Measurements from ENCODE around the gene CCN6.

Gene CCN6

DNA sequence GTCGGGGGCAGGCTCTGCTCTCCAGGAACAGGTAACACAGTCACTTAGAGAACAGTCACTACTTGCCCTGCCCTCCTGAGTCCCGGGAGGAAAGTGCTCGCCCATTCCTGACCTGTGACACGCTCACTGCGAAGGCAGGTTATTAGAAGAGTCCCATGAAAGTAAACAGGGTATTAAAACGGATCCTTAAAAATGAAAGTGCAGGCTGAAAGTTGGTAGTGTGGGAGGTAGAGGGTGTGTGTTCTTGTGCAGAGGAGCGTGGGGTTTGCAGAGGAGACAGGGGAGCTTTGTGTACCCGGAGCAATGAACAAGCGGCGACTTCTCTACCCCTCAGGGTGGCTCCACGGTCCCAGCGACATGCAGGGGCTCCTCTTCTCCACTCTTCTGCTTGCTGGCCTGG lies at the start of gene CCN6:
CCN6 (plus strand) TSS at position 104 of the 400 bp plus-strand sequence; CDS start at position 358, 254 bp downstream.
- no peak for DNase-seq

DNA sequence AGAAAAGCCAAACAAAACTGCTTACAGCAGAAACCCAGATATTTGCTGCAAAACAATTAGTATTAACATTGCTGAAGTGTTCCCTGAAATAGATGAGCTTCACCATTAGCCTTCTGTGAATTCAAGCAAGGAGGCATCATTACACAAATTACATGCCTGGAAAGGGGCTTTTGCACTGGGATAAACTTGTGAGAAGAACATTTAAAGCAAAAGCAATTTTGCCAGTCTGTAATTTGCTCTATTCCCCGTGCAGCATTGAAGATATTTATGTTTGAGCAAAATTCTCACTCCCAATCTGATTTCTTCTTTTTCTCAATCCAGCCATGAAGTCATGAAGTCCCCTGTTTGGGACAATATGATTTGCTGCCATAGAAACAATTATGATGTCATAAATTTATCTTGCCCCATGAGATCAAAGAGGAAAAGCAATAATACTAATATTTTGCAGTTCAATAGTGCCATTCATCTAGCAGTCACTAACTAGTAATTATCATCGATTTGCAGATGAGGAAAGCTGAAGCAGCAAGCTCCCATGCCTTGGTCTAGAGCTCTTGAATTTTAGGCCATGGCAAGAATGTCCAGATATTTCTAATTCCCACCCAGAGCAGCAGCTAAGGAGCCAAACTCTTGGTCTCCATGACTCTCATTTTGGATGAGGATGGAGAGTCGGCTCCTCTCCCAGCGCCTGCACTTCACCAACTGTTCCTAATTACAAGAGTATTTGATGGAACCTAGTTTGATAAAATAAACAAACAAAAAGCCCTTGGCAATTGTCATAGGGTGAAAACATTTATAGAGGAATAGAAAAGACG lies 49.5 kb upstream of the CCN6 start:
- no peak for DNase-seq

DNA sequence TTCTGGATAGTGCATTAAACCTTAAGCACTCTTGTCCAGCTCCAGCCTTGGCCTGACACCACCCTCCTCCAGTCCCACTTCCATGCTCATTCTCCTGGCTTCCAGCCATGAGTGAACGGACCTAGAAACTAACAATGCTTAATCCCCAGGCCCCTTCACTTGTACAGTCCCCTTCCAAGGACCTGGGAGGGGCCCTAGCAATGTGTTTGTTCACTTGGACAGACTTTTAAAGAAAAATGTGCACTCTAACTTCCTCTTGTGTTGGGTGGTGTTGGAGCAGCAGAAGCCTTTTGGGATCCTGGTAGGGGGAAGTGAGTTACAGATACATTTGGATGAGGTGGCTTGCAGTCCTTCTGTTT lies 48.9 kb upstream of the CCN6 start:
- no peak for DNase-seq

DNA sequence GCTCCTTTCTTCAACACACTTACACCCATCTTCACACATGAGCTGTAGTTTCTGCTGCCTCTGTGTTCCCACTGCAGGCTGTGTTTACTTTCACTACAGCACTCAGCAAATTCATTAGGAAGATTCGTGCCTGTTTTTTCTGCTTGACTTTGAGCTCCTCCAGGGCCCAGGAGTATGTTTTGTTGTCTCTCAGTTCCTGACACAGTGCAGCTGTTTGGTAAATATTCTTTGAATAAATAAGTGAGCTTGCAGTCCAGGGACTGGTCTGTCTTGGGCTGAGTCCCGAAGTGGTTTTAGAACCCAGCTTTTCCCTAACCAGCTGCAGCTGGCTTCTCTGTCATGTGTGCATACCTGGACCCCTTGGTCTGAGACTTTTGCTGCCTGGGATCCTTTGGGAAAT lies 46.6 kb upstream of the CCN6 start:
- no peak for DNase-seq

DNA sequence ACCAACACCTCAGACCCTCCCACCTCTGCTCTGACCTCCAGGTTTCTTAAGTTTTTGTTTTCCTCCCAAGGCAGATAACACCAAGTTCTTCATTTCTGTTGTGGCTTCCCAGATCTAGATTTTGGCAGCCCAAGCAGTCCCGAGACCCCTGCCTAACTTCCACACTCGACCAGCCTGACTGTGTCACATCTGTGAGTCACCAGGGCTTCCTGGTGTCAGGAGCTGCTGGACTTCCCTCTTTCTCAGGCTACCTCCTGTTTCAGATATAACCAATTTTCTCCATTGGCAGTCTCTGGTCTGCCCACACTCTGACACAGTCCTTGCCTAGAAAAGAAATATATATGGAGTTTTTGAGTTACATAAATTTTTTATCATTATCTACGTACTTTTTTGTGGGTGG lies 46.1 kb upstream of the CCN6 start:
- no peak for DNase-seq

DNA sequence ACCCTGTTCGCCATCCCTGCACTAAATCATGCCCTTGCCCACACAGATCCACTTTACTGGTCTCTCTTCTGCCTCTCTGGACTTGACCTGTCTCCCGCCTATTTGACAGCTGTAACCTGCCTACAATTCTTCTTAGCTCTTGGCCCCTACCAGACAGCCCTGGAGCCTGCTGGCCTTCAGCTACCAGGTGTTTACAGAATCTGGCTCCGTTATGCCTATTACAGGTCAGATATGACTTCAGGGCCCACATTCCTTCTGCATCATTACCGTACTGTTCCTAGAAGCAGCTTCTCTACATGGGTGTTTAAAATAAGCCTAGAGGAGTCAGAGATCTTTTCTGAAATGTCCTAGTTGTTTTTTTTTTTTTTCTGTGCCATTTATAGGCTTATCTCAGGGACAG lies 45.4 kb upstream of the CCN6 start:
- no peak for DNase-seq

DNA sequence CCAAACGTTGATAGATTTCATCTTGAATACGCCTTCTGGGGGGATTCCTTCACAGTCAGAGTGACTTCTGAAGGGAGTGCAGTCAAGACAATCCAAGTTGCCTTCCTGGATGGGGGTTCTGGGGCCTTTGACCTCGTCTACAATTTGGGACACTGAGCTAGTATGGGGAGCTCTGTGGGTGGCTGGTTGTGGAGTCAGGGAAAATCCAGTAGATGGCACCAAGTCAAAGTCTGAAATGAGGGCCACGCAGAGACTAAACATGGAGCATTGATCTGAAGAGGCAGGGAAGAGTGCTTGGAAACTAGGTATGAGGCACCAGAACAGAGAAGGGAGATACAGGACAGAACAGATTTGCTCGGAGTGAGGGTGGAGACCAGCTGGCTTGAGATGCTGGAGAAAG lies 43.6 kb upstream of the CCN6 start:
- DNase-seq = no peak

DNA sequence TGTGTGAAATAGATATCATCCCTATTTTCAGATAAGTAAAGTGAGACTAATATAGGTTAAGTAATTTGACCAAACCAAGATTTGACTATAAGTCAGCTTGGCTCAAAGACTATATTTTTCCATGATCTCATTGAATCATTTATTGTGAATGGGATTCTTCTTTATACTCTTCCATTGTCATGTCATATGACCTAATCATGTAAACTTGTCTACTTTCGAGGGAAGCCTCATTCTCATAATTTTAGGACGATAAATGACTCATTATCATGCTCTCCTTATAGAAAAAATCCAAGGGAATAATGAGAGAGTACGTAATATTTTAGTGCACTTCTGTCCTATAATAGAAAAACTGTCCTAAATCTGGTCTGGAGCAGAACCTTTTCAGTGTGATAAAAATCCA lies 40.9 kb upstream of the CCN6 start:
- DNase-seq = no peak

DNA sequence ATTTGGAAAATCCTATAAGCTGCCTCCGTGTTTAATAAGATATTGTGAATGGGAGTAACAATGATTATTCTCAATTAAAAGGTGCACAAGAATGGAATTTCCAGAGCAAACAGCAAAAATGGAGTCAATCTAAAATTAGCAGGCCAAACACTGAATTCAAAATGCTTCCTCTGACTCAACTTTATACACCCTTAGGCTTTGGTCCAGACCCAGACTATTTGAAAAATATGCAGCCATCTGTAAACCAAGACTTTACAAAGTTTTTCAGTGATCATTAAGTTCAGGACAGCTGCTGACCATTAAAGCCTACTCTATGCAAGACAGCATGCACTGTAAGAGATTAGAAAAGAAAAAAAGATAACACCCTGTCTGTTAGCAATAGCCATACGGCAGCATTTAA lies 39.4 kb upstream of the CCN6 start:
- no peak for DNase-seq

DNA sequence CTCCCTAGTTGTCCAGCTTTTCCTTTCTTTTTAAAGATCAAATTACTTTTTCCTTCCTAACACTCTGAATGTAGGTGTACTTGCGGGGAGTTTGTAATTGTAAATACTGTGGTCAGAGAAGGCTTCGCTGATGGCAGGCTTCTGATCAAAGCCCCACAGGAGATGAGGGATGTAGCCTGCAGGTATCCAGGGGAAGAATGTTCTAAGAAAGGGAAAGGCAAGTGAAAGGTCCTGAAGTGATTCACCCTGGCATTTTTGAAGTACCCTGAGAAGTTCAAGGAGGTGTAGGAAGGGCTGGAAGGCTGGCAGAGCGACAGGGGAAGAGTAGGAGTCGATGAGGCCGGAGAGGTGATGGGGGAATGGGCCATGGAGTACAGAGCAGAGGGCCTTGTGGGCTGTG lies 38.2 kb upstream of the CCN6 start:
- DNase-seq = no peak

DNA sequence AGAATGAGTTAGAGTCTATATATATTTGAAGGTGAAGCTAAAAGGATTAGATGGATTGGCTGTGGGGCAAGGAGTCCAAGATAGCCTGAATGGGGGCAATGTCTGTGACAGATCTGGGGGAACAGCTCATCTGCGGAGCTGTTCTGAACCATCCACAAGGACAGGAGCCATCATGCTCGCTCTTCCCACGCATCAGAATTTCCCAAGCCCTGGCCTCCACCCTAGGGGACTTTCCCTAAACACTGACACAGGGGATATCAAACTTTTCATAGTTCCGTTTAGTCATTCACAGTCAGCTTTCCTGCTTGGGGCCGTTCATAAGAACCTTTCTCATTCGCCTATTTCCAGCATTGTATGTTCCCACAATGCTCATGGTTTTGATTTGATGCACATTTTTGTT lies 37.6 kb upstream of the CCN6 start:
- no peak for DNase-seq

DNA sequence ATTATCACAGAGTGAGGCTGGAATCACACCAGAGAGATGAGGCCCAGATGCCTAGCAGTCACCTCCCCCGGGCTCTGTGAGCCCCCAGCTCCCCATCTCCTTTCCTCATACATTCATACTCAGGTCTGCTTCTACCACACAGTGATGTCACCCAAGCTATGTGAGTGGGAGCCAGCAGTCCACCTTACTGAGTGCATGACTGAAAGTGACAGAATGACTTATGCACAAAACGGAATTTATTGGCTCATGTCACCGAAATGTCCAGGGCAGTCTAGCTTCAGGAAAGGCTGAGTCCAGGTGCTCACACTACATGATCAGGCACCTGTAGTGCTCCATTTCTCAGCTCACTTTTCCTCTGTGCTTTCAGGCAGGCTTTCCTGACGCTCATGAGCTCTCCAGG lies 36.7 kb upstream of the CCN6 start:
- no peak for DNase-seq

DNA sequence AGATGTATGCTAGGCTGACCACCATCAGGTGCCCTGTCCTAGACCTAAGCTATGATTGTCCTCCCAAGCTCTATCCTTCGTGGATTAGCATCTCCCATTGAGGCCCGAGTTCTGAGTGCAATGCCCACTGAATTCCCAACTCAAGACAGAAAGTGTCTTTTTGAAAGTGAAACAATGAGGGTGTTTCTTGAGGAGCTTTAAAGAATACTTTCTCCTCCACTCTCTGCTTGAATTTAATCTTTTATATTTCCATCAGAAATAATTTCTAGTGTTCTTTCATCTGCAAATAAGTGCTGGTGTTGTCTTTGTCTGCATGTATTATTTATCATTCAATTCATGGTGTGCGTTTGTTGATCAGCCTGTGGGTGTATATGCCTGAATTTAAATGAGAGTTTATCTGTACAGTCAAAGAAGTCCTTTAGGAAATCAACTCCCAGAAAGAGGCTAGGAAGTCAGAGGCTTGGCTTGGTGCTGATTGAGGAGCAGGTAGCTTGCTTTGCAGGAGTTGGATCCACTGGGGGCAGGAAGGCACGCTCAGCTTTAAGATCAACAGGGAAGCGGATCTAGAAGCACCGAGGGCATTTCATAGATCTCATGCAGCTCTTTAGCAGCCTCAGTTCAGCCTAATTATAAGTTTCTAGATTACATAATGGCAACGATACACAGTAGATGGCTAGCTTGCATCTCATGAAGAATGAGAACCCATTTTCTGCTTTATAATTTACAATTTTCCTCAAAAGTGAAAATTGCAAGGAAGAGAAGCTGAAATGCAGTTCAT lies 36.0 kb upstream of the CCN6 start:
- no peak for DNase-seq

DNA sequence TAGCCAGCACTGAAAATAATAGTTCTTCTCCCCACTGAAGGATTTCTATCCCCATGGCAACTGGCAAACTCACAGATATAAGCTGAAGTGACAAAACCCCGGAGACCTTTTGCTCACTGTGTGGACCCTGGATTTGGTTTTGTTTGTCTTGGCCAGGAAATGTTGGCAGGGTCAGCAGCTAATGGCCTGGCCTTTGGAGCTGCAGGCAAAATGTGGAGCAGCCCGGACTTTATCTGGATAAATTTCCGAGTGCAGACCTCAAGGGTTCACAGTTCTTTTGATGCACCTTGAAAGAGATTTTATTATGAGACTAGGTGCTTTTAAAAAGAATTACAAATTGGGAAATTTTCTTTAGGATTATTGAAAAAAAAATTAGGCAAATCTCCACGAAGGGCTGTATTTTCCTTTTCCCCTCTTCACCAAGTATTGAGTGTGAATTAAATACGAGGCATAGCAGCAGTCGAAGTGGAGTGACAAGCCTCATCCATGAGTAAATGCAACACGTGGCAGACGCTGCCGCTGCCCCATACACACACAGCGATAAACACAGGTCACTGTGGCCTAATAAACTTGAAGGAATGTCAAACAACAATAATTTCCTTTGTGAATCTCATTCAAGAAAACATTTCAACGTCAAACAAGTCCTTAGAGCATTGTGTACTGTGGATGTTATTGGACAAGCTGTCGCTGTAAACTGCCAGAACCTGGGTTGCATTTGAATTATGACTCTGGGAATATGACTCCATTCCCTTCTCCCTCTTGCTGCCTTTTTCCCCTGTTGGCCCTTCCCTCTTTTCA lies 35.1 kb upstream of the CCN6 start:
- DNase-seq = no peak

DNA sequence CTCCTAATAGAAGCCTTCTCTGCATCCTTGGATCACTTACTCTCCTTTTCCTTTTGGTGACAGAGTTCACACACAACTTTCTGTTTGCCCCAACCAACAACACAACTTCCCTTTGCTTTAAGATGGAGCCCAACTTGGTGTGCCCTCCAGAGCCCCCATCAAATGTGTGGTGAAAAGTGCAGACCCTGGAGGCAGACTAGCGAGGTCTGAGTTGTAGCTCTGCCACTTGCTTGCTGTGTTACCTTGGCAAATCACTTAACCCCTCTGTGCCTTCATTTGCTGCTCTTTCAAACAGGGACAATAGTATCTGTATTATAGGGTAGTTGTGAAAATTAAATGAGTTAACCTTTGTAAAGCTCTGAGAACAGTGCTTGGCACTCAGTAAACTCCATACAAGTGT lies 34.3 kb upstream of the CCN6 start:
- DNase-seq = no peak

DNA sequence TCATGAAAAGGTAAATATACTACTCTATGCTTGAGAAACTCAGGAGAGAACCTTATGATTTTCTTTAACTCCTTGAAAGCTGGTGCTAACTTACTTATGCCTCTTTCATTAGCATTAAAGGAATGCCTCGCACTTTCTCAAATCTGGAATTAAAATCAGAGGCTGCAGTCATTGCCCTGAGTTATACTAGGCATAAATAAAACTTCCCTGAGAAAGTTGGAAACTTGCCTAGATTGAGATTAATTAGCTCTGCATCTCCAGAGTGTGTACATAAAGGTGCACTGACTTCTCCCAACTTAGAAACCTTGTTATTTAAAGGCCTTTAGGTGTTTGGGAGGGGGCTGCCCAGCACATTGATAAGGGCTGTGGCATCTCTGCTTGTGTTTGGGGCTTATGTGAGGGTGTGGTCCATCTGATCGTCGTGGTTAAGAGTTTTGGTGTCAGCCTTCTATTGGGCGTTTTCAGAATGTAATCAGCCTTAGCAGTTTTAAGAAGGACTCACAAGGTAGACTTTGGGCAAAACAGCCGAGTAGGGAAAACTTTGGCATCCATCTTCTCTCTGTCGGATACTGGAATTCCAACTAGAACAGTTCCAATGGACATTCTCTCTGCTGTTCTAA lies 32.1 kb upstream of the CCN6 start:
- no peak for DNase-seq

DNA sequence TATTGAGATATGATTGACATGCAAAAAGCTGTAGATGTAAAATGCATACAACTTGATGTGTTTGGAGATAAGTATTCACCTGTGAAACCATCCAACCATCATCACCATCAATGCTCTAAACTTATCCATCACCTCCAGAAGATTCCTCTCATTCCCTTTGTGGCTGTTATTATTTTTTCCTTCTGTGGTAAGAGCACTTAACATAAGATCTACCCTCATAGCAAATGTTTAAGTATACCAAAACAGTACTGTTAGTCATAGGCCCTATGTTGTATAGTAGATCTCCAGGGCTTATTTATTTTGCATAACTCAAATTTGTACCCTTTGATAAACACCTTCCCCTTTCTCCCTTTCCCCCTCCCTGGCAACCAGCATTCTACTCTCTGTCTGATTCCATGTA lies 31.2 kb upstream of the CCN6 start:
- no peak for DNase-seq

DNA sequence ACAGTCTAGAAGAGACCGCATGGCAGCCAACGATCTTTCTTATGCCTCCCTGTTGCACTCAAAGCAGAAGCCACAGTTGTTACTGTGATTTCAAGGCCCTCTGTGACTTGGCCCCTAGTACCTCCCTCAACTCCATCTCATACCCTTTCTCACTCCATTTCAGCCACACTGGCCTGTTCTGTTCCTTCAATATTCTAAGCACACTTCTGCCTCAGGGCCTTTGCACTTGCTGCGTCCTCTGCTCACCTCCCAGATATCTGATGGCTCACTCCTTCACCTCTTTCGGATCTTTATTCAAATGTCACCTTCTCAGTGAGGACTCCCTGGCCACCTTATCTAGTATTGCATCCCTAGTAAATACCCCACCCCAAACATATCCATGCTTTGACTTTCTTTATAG lies 29.4 kb upstream of the CCN6 start:
- no peak for DNase-seq

DNA sequence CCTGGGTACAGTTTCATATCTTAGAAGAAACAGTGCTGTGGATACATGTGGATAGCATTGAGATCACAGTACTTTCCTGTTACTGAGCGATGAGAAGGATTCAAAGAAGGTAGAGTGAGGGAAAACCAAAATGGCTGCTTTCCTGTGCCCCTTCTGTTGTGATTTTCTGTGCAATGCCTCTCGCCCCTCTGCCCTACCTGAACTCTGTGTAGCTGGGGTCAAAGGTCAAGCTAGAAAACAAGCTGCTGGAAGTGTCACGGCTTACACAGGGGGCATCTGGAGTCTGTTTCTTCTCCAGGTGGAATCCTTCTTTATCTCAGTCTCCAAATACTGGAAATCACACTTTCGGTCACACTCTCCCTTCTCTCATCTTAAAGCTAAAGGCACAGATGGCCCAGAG lies 27.0 kb upstream of the CCN6 start:
- DNase-seq = no peak

DNA sequence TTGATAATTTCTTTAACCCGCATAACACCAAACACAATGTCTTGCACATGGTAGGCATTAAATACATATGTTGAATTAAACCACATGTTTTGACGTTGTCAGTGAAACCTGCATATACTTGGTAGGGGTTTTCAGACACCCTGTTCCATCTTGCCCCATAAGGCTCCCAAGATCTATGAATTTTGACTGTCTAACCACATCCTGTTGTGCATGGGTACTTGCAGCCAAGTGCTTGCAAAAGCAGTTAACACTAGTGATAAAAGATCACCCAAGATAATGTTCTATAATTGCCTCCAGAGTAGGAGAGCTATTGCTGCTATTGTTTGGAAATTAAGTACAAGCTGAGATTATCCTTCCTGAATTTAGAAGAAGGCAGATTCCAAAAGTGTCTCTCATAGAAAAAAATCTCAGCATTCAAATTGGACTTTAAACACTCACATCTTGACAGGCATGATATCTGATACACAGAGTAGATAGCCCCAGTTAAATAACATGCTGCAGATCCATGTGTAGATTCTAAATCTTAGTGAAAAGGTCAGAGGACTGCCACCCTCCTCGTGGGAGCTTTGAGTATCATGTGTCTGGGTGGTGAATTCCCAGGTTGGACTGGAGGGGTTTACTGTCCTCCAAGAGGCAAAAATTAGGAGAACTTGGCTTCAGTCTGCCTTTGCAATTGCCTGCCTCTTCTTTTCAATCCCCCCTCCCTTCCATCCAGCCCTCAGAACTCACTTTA lies 25.8 kb upstream of the CCN6 start:
- DNase-seq = no peak

DNA sequence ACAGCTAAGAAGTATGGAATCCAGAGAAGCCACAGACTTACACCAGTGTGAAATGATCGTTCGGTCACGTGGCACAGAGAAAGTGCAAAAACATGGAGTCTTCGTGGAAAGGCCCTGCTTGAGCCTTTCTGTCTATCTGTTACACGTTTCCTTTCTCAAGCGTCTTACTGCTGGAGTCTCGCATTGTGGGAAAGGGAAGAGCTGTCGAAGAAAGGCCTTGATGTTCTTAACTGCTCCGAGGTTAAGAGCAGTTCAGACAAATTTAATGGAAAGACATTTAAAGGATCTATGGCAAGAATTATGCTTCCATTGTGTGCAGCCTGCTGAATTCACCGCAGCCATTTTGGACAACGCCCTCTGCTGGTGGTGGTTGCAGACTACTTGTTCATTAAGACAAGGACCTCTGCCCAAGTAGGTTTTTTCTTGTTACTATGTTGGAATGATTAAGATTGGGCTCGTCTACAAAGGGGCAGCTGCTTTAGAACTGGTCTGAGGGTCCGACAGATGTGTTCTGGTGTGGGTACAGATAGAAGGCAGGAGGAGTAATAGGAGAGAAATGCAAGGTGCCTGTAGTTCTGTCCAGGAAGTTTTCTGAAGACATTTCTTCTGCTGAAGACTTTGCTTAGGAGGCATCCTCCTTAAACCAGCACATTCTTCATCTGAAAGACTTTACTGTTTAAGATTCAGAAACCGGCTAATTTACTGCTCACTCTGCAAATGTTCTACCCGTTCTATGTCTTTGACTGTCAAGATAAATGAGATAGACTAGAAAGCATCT lies 24.7 kb upstream of the CCN6 start:
- no peak for DNase-seq

Measured in NCI-H1436 treated with DMSO at 0.1 percent for 48 hours (cell line).